HG03457 (cell line): Measurements from ENCODE around the gene SLC36A3.
"Not testable (repeated sequence)": the region's sequence is repeated elsewhere in the genome, so short reads cannot be mapped to it uniquely, and the experiment has no call there.

ENCODE experiments used
- ATAC-seq: cut with Tn5 transposase; IDR thresholded peaks from one replicate; pipeline ENCODE4 v1.9.1; 2021; ENCODE audit warnings: moderate number of reproducible peaks; ENCODE audit not compliant: unreplicated experiment

The SLC36A3 gene

DNA sequence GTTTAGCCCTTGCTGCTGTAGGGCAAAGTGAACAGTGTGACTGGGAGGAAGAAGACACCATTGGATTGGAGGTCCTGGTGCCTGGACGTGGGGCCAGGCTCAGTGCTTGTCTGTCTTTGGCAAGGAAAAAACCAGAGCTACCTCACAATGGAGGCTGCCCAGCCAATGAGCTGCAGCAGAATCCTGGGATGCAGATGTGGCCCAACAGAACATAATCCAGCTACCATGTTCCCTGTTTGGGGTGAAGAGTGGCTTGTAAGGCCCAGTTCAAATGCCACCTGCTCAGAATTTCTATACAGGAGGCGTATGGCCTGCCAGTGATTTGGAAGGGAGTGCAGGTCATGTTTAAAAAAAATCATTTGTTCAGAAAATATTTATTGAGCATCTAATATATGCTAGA lies at the start of gene SLC36A3:
Gene SLC36A3, minus strand, starts transcription at position 101 of the 400 bp plus-strand sequence. CDS start 412 bp downstream, outside the sequence.
- no peak for ATAC-seq

DNA sequence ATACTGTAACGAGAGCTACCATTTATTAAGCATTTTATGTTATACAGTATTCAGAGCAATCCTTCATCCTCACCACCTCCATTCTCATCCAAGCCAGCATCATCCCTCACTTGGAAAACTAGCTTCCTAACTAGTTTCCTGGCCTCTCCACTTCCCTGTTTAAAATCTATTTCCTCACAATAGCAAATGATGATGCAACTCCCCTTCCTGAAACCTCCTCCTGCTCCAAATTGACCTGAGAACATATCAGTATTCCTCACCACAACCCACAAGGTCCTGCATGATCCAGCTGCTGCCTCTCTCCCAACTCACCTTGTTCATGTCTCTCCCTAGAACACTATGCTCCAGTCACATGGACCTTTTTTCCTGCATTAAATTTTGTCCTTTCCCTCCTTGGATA lies 48.1 kb upstream of the SLC36A3 start:
- no peak for ATAC-seq

DNA sequence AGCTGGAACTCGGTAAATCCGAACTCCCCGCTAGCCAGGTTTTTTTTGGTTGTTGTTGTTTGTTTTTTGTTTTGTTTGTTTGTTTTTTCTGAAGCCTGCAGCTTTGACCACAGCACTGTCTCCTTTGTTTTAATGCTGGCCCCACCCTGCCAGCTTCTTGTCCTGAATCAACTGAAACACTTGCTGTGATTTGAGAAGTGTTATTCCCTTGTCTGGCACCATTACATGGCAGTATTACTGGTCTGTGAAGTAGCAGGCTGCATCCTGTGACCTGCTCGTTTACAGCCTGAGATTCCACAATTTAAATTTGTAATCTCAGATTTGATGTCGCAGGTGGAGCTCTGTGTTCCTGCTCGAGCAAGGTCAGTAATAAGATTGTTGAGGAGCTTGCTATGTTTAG lies 45.2 kb upstream of the SLC36A3 start:
- ATAC-seq = no peak

DNA sequence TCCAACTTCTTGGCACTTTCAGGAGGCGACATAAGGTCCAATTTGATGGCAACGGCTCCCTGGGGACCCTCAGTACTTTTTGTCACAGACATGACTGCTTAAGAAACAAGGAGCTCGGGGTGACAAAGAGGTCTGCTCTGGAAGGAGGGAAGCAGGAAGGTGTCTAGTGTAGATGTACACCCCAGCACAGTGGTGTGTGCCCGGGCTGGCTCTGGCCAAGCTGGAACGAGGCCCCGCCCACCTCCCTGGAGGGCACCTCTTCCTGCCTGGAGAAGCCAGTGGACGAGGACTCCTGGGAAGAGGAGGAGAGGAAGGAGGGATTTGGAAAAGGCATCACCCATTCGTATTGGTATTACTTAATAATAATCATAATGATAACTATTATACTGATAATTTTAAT lies 43.8 kb upstream of the SLC36A3 start, which contains the start of gene SLC36A2:
Gene SLC36A2, minus strand, starts transcription at position 191 of the 400 bp plus-strand sequence. Its CDS starts 99 bp downstream, at position 92.
- ATAC-seq = no peak

DNA sequence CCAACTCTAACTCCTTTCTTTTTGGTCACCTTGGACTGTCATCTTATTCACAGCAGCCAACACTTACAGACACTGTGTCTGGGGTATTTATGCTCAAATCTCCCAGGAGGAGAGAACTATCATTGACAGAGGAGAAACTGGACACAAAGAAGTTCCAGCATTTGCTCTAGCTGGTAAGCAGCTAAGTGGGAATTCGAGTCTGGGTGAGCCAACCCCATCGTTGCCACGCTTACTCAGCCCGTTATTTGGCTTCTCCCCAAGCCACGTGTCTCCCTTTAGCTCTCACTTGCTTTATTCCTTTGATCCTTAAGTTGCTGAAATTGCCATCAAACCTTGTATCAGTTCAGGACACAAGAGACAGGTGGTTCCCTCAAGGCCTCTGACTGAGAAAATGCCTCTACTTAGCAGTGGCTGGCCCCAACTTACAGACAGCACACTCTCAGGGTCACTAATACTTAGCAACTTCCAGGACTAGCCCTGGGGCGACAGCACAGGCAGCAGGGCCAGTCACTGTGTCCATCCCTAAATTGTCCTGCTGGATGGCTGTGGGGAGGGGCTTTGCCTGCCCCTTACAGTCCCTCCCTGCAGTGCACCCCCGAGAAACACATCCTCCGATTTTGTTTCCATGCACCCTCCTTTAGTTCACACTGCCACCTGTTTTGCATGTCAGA lies 42.4 kb upstream of the SLC36A3 start:
- ATAC-seq = no peak

DNA sequence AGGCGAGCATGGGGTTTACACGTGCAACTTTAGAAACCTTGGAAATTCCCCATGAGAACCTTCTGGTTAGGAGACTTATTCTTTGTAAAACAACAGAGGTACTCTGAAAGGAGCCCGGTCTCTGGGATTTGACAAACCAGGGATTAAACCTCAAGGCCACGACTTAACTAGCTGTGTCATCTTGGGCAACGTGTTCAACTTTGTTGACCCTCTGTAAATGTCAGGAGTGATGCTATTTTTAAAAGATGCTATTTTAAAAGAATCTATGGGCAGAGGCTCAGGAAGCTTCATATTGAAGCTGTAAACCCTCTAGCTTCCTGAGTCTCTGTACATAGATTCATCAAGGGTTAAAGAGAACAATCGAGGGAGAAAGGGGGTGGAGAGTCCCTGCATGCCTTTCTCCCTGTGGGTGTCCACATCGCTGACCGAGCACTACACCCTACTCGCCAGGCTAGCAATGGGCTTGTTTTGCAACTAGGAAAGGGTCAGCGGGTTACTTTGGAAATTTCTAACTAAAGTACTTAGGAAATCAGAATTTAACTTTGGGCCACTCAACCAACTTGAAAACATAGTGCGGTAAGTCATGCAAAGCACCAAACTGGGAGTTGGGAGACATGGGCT lies 41.7 kb upstream of the SLC36A3 start:
- no peak for ATAC-seq

DNA sequence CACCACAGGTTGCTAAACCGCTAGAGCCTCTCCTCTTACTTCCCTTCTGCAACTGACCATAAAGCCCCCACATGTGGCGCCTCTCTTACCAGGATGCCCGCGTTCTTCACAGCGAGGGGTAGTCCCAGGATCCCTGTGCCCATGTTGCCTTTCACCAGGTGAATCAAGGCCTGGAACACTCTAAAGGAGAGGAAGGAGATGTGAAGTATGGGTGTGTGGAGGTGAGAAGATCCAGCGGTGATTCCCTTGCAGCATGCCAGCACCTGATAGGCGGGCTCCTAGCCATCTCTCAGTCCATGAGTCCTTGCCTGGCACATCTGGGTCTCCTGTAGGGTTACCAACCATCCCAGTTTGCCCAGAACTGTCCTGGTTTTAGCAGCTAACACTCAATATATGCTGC lies 40.5 kb upstream of the SLC36A3 start:
- no peak for ATAC-seq

DNA sequence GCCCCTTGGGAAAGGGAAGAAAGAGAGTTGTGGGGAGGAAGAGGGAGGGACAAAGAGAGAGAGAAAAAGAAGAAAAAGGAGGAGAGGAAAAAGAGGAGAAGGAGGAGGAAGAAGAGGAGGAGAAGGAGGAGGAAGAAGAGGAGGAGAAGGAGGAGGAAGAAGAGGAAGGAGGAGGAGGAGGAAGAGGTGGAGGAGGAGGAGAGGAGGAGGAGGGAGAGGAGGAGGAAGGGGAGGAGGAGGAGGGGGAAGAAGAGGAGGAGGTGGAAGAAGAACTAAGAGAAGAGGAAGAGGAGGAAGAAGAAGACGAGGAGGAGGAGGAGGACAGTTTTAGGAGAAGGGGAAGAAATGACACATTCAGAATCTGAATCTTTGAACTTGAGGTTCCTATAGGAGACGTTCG lies 36.4 kb upstream of the SLC36A3 start:
- ATAC-seq = no peak

DNA sequence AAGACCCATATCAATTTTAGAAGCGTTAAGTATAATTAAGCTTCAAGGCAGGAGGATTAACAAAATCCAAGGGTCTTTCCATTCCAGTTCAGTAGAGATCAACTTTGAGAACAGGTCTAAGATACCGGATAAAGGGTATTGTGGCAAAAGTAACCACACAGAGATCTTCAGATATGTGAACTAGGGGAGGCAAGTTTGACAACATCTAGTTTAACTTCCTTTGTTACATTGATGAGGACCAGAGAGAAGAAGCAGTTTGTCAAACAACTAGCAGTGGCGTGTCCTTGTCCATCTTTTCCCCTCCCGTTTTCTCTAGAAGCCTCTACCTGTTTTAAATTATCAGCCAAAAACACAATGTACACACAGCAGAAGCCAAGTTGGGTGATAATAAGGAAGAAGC lies 35.2 kb upstream of the SLC36A3 start:
- ATAC-seq = no peak

DNA sequence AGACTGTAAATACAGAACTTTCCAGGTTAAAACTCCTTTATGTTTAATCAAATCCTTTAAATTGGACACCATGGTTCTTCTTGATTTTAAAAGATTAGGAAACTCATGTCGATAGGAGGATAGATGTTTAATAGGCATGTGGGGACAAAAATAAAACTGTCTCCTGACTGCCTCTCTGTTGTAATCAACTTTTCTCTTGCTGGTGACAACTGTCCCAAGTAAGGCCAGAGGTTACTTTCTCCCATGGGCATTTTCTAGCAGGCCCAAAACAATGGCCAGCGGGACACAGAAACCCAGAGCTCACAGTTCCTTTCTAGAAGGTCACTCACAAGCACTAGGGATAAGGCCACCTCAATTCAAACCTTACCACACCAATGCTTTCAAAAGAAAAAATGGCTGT lies 29.3 kb upstream of the SLC36A3 start:
- ATAC-seq = no peak

DNA sequence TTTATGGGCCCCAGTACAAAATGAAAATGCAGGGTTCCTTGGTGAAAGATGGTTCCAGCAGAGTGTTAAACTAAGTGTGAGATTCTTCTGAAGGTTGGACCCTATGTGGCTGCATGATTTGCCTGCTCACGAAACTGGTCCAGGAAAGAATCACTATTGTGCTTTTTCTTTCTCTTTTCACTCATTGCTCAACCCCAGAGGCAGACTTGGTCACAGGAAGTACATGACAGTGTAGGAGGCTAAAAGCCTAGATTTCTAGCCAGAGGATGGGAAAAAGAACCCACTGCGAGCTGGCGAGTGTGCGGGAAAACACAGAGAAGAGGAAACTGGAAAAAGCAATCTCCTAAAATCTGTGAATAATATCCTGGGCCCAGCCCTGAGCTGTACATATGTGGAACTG lies 25.2 kb upstream of the SLC36A3 start:
- ATAC-seq = no peak

DNA sequence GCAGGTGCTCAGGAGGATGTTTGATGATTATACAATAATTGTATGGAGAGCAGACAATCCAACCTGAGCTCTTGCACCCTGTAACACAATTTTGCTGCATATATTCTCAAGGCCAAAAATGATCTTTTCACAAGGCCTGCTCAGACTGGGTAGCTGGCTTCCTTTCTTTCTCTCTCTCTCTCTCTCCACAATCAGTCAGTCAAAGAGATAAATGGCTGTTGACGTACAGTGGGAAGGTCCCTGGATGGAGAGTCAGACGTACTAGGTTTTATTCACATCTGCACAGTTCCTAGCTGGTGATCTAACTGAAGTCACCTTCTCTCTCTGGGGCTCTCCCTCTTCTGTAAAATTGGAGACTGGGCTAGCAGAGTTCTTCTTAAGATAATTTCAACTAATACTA lies 24.0 kb upstream of the SLC36A3 start:
- ATAC-seq = no peak

DNA sequence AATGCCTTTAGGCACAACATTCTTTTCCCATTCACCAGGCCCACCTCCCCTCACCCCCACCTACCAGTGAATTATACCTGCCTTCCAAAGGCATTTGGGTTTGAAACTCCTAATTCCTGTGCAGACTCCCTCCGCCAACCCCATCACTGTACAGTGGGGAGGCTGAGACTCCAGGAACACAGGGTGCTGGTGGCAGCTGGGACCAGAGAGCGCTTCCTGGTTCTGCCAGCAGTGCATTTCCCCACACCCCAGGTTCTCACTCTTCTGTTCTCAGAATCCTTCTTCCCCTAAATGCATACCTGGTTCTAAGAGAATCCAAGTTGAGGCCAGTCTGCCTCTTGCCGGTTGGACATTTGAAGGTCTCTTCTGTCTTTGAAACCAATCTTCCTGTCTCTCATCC lies 22.7 kb upstream of the SLC36A3 start:
- ATAC-seq = no peak

DNA sequence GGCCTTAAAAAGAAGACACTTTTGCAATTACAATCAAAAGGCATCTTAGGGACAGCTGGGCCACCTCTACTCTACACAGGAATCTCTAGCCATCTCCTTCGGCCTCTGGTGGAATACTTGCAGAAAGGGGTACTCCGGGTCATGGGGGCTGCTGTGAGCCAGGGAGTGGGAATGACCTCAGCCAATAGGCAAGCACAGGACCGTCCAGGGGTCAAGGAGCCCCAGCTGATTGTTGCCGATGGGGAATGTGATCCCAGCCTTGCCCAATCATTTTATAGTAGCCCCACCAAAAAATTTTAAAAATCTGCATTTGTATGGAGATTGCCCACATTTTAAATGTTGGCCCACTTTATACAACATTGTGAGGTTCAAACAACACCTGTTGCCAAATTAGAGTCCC lies 16.9 kb upstream of the SLC36A3 start:
- ATAC-seq = no peak

DNA sequence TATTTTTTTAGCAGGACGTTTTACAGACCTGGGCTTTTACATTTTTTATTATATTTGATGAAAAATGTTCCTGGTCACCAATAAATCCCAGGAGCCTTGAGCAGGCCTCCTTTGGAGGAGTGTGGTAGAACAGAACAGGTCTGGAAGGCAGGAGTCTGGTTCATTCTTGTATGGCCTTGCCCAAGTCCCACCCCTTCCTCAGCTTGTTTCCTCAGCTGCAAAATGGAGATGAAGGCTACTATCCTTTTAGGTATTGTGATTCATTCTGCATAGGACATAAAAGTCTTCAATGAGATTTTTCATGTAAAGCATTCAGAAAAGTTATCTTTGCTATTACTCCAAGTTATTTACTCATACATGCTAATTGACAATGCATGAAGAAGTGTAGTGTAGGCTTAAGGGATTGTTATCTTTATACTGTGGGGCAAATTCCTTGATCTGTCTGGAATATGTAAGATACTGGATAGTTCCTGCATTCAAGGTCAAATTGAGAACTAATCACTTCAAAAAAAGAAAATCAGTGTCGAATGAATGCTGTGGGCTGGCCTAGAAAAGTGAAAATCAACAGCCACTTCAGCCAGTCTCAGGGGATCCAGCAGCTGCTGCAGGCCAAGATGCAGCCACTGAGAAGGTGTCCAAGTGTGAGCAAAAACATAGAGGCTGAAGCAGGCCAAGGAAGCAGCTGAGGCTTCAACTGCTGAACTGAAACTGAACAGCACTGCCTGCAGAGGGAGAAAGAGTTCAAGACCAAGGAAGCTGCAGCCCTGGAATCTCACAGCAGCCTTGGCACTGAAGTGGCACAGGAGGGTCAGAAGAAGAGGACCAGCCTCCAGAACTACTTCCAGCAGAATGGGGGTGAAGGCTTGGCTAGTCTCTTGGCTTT lies 15.5 kb upstream of the SLC36A3 start:
- no peak for ATAC-seq

DNA sequence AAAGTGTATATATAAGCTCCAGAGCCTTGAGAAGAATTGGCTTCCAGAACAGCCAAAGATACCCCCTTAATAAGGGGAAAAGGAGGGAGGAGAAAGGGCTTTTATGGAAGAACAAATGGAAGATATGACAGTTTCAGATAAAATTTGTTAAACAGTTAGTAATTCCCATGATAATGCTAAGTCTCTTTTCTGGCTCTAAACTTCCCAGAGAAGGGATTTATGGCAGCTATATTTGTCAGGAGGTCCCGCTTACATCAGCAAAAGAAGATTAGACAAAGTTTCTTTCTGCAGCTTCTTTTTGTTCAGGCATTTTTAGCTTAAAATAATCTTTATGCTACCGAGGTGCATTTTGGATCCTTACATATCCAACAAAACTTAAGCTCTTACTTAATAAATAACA lies 14.3 kb upstream of the SLC36A3 start:
- ATAC-seq = no peak

DNA sequence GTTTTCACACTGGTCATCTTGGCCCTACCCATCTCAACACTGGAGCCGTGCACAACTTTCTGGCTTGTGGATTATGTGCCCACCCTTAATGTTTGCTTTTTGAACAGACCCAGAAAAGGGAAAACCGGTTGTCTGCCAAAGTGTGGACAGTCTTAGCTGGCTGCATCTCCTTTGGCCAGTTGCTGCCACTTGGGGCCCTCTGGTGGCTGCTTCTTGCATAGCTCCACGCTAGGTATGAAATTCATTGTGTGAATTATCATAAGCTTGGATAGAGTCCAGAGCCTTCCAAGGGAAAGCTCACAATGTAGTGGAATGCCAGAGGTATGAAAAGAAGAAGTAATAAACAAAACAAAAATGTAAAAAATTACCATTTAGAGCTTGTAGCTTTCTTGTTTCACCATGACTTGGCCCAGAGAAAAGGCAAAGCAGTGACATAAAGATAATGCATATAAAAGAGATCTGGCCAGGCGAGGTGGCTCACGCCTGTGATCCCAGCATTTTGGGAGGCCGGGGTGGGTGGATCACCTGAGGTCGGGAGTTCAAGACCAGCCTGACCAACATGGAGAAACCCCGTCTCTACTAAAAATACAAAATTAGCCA lies 12.5 kb upstream of the SLC36A3 start:
- ATAC-seq = no peak

DNA sequence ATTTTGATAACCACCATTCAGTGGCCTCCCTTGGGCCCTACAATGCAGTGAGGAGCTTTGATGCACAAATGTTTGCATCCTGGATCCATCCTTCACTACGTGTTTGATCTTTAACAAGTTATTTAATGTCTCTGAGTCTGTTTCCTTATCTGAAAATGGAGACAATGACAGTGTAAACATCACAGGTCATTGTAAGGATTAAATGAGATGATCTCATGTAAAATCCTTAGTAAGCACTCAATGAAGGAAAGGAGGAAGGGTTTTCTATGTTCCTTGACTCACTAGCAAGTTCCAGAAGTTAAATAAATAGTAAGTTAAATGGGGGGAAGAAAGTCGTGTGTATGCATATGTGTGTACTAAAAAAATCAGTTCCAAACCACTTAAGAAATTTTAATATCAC lies 9.8 kb upstream of the SLC36A3 start:
- no peak for ATAC-seq

DNA sequence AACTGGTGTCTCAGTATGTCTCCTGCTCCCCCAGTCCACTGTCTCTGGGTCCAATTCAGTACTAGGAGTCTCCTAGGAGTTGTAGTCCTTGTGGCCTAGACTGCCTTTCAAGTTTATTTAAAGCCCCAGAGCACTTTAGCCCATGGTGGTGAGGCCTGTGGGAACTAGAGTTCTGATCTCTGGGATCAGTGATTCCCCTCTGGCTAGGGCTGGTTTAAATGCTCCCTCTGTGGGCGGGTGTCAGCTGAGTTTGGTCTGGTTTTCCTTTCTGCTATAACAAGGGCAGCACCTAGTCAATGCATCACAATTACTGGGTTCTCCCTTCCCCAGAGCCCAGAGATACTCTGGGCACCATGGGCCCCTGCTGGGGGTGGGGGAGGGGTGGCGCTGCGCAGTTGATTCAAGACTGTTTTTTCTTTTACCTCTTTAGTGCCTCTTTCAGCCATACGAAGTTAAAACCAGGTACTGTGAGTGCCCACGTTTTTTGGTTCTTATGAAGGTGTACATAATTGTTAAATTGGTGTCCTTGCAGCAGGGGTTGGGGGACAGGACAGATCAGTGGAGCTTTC lies 9.3 kb upstream of the SLC36A3 start:
- no peak for ATAC-seq

DNA sequence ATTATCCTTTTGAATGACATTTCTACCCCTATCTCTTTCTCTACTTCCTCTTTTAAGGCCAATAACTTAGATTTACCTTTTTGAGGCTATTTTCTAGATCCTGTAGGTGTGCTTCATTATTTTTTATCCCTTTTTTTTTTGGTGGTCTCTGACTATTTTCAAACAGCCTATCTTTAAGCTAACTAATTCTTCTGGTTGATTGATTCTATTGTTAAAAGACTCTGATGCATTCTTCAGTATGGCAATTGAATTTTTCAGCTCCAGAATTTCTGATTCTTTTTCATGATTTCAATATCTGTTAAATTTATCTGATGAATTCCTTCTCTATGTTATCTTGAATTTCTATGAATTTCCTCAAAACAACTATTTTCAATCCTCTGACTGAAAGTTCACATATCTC lies 7.4 kb upstream of the SLC36A3 start:
- ATAC-seq = no peak

DNA sequence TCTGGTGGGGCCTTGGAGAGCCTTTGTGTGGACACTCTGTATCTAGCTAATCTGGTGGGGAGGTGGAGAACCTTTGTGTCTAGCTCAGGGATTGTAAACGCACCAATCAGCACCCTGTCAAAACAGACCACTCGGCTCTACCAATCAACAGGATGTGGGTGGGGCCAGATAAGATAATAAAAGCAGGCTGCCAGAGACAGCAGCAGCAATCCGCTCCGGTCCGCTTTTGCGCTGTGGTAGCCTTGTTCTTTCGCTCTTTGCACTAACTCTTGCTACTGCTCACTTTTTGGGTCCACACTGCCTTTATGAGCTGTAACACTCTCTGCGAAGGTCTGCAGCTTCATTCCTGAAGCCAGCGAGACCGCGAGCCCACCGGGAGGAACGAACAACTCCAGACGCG lies 6.3 kb upstream of the SLC36A3 start:
- not testable (repeated sequence) for ATAC-seq
